ENCODE results near the gene CD6. TPM values are rescaled to one million over a fixed set of nuclear protein-coding genes. Genes with fewer than 3 reads are reported as not detected.

The CD6 gene
- total and polyA plus RNA-seq, 8 donors: 0.23 to 2.3 (median 1.0) TPM

DNA sequence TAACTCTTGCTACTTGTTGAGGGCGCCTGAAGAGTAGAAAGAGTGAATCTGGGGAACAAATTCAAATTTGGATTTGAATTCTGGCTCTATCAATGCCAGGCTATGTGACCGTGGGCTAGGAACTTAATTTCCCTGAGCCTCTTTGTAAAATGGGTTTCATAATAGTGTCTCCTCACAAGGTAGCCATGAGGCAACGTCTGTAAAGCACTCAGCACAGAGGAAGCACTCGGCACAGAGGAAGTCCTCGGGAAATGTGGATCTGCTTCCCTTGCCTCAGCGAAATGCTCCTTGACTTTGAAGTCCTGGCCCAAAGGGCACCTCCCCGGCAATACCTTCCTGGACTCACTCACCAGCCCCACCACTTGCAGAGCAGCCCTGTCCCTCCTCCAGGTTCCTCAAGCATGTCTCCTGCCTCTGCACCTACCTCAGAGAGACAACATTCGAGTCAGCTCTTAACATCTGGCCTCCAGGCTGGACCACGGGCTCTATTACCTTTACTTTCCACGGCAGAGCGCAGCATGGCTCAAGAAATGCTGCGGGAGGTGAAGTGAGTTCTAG lies 17.7 kb downstream of the CD6 start:
- WGBS, 2 donors: 69 to 70% methylated on average over 12 of the region's 12 CpGs

GRCh38 chr11:60991457-60991856 lies 20.0 kb downstream of the CD6 start:
- H3K9me3 ChIP-seq: no peaks in the 10 kb centered on the region
- no peak overlapping the region for H3K4me3 ChIP-seq
- DNase-seq (no peak), FAIRE-seq (no peak), ATAC-seq (no peak)
- TF ChIP-seq, protein P1, sequence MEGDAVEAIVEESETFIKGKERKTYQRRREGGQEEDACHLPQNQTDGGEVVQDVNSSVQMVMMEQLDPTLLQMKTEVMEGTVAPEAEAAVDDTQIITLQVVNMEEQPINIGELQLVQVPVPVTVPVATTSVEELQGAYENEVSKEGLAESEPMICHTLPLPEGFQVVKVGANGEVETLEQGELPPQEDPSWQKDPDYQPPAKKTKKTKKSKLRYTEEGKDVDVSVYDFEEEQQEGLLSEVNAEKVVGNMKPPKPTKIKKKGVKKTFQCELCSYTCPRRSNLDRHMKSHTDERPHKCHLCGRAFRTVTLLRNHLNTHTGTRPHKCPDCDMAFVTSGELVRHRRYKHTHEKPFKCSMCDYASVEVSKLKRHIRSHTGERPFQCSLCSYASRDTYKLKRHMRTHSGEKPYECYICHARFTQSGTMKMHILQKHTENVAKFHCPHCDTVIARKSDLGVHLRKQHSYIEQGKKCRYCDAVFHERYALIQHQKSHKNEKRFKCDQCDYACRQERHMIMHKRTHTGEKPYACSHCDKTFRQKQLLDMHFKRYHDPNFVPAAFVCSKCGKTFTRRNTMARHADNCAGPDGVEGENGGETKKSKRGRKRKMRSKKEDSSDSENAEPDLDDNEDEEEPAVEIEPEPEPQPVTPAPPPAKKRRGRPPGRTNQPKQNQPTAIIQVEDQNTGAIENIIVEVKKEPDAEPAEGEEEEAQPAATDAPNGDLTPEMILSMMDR (IDR thresholded peaks at IDR 0.05): no peak
- no peaks in the 10 kb centered on the region for H3K27me3 ChIP-seq
- WGBS, 2 donors: 76 to 84% methylated on average over 4 of the region's 4 CpGs
- H3K4me1 ChIP-seq: peaks cover 8 to 17% (median 15%) of the 10 kb centered on the region in 3 donors
- no peaks in the 10 kb centered on the region for H3K36me3 ChIP-seq
- intact Hi-C loops (cut with DNase I): no loop called here
- H3K27ac ChIP-seq: no peak overlapping the region

More for the DNA sequence above, 17.7 kb downstream of the CD6 start:
- ATAC-seq (no peak), DNase-seq (no peak), FAIRE-seq (no peak)
- Histone ChIP-seq H3K9me3 (no peaks in the 10 kb centered on the region), H3K36me3 (no peaks in the 10 kb centered on the region), H3K27me3 (no peaks in the 10 kb centered on the region), H3K4me1 (peaks cover 0 to 5% (median 0%) of the 10 kb centered on the region in 3 donors), H3K27ac (no peak overlapping the region), H3K4me3 (no peak overlapping the region)
- TF ChIP-seq, protein P1 (IDR thresholded peaks at IDR 0.05): no peak
- intact Hi-C loops (cut with DNase I): no loop called here

- TF ChIP-seq, protein P1 (IDR thresholded peaks at IDR 0.05): no peak
- intact Hi-C loops (cut with DNase I): no loop called here
- no peaks in the 10 kb centered on the region for H3K36me3 ChIP-seq
- peaks cover 12 to 20% (median 19%) of the 10 kb centered on the region in 3 donors for H3K4me1 ChIP-seq
- DNase-seq (no peak), ATAC-seq (no peak), FAIRE-seq (no peak)
- H3K27me3 ChIP-seq: no peaks in the 10 kb centered on the region
- no peaks in the 10 kb centered on the region for H3K9me3 ChIP-seq
- 40 to 41% methylated on average over 5 of the region's 5 CpGs for WGBS, 2 donors
- no peak overlapping the region for H3K4me3 ChIP-seq
- no peak overlapping the region for H3K27ac ChIP-seq
These were observed 21.4 kb downstream of the CD6 start for GRCh38 chr11:60992842-60993409.

DNA sequence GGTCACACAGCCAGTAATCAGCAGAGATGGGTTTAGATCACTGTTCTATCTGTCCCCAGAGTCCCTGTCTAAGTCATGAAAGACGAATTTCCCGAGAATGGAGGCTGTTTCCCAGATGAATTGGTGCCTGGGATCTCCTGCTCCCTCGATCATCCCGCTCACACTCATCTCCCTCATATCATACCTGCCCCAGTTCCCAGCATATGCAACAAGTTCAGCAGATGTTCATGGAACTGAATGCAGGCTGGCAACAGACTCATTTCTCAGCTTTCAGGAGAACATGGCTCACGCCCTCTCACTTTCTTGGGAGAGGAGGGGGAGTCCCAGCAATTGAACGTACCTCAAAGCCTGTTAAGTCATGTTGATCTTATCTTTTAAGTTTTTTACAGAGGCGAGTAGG lies 22.1 kb downstream of the CD6 start:
- H3K4me1 ChIP-seq: peaks cover 12 to 20% (median 19%) of the 10 kb centered on the region in 3 donors
- intact Hi-C loops (cut with DNase I): no loop called here
- DNase-seq (no peak), FAIRE-seq (no peak), ATAC-seq (no peak)
- WGBS, 2 donors: 74 to 85% methylated on average over 7 of the region's 7 CpGs
- H3K4me3 ChIP-seq: no peak overlapping the region
- TF ChIP-seq, protein P1 (IDR thresholded peaks at IDR 0.05): no peak
- no peaks in the 10 kb centered on the region for H3K36me3 ChIP-seq
- H3K27me3 ChIP-seq: no peaks in the 10 kb centered on the region
- no peak overlapping the region for H3K27ac ChIP-seq
- H3K9me3 ChIP-seq: no peaks in the 10 kb centered on the region

- intact Hi-C loops (cut with DNase I): no loop called here
- TF ChIP-seq, protein P1 (IDR thresholded peaks at IDR 0.05): no peak
- H3K27me3 ChIP-seq: no peaks in the 10 kb centered on the region
- no peak for FAIRE-seq
- WGBS, 2 donors: 19 to 26% methylated on average over 7 of the region's 7 CpGs
- no peak for DNase-seq
- H3K4me1 ChIP-seq: peaks cover 12 to 20% (median 19%) of the 10 kb centered on the region in 3 donors
- no peak overlapping the region for H3K4me3 ChIP-seq
- H3K9me3 ChIP-seq: no peaks in the 10 kb centered on the region
- no peaks in the 10 kb centered on the region for H3K36me3 ChIP-seq
- no peak overlapping the region for H3K27ac ChIP-seq
- ATAC-seq: peak in 3 of 4 donors; percentile 21 to 50 (median 35)
These were observed 23.1 kb downstream of the CD6 start for GRCh38 chr11:60994541-60995080.
